GM18951 (cell line): Measurements from ENCODE around the gene TBCE.
"Not testable (repeated sequence)": the region's sequence is repeated elsewhere in the genome, so short reads cannot be mapped to it uniquely, and the experiment has no call there.

Experiments
- POLR2A ChIP-seq: IDR thresholded peaks from 4 replicates; pipeline ENCODE4 v1.6.1; 2011; ENCODE audit warnings: mild to moderate bottlenecking; ENCODE audit not compliant: insufficient read length, insufficient read depth; ENCODE audit errors: extremely low read depth
- in situ Hi-C: fragments of 300-500 bp; cut with MboI; formaldehyde crosslinking; loops from one replicate; pipeline ENCODE4 v1.12.0; 2022; ENCODE audit warnings: low sequenced_read_pairs, mixed read lengths, inconsistent platforms; ENCODE audit not compliant: unreplicated experiment

TBCE gene

DNA sequence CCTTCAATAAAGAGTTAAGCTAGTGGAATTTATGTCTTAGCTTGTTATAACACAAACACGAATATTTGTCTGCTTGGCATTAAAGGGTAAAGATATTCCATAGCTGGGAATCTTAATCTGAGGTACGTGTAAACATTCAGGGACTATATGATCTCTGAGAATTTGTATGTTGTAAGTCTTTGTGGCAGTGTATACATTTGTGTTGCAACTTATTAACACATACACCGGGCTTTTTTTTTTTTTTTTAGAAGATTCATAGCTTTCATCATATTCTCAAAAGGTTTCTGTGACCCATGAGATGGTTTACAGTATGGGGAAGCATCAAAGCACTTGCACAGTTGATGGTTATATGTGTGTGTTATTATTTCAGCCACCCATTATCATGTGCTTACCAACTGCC, 35.8 kb upstream of the TBCE start:
- in situ Hi-C loops, result no loop called here
- no peak for TF ChIP-seq POLR2A

DNA sequence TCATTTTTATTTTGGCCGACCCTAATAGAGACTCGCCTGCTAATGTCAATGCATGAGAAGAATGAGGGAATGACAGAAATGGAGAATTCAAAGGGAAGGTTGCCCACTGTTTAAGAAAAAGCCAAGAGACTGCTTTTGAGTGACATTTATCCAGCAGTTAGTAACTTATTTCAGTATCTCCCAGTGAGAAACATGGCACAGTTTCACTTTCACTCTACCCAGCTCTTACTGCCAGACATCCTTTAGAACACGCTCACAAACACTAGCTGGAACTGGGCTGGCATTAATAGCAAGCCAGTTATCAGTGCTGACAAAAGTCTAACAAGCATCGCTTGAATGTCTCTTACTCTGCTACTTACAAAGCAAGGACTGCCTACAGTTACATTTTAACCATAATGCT, 30.3 kb upstream of the TBCE start:
- TF ChIP-seq POLR2A, result no peak
- in situ Hi-C loops, result no loop called here

DNA sequence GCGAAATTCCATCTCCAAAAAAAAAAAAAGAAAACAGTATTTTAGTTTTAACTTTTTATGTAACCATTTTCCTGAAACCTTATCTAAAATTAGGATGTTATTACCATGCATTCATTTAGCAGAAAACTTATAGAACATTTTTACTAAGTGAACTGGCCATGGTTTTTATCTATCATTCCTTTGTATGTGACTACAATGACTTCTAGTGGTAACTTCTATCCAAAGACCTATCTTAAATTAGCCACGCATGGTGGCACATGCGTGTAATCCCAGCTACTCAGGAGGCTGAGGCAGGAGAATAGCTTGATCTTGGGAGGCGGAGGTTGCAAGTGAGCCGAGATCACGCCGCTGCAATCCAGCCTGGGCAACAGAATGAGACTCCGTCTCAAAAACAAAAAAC, 27.5 kb upstream of the TBCE start:
- no peak for TF ChIP-seq POLR2A
- in situ Hi-C loops, result no loop called here

DNA sequence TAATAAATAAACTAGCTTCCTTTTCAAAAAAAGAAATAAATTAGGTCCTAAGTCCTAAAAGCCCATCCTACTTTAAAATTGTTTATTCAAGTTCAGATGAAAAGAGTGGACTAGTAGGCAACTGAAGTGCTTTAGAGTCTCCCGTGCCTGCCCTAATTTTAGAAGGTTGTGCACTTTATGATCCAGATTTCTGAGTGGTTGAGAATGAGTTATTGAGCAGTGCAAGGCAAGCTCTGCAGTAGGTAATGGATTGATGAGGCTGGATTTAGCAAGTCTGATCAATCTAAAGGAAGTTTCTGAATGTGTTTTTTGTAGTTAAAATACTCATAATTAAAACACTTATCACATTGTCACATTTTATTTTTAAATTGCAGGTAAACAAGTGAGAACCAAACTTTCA, 25.9 kb upstream of the TBCE start:
- in situ Hi-C loops, result no loop called here
- no peak for TF ChIP-seq POLR2A

DNA sequence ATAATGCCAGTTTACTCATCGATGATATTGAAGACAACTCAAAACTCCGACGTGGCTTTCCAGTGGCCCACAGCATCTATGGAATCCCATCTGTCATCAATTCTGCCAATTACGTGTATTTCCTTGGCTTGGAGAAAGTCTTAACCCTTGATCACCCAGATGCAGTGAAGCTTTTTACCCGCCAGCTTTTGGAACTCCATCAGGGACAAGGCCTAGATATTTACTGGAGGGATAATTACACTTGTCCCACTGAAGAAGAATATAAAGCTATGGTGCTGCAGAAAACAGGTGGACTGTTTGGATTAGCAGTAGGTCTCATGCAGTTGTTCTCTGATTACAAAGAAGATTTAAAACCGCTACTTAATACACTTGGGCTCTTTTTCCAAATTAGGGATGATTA, 25.2 kb upstream of the TBCE start:
- in situ Hi-C loops, result no loop called here
- no peak for TF ChIP-seq POLR2A

DNA sequence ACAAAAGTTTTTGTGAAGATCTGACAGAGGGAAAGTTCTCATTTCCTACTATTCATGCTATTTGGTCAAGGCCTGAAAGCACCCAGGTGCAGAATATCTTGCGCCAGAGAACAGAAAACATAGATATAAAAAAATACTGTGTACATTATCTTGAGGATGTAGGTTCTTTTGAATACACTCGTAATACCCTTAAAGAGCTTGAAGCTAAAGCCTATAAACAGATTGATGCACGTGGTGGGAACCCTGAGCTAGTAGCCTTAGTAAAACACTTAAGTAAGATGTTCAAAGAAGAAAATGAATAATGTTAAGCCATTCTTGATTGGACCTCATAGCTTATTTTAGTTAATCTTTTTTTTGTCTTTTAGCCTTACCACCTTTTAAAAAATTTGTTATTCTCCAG, 24.8 kb upstream of the TBCE start:
- in situ Hi-C loops, result no loop called here
- no peak for TF ChIP-seq POLR2A

DNA sequence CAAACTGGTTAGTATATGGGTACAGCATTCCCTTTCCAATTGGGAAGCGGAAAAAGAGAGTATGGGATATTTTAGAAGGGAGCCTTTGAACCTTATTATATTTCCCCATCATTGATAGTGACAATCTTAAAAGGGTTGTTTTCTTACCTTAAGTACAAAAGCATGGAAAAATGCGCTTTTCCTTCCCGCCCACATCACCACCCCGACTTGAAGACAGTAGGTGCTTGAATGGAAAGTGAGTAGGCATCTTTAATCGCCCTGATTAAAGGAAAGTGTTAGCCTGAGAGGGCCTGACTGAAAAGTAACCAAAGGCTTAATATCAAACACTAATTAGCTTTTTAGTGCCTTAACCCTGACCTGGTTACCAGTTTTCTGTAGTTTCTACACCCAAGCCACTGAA, 23.5 kb upstream of the TBCE start:
- in situ Hi-C loops, result no loop called here
- TF ChIP-seq POLR2A, result no peak

DNA sequence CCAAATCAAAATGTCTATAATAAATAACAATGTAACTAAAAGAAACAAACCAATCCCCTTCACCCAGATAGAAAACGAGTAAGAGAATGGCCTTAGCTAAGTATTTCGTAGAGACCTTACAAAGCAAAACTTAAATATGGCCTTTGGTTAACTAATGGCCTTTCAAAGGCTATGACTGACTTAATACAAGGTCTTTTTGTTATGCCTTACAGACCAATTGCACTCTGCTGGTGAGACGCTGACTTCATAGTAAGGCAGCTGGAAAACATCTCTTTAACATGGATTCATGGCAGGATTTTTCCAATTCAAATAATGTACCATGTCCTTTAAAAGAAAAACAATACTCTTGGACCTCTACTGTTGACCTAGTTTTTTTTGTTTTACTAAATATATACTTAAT, 15.8 kb upstream of the TBCE start:
- in situ Hi-C loops, result no loop called here
- TF ChIP-seq POLR2A, result no peak

DNA sequence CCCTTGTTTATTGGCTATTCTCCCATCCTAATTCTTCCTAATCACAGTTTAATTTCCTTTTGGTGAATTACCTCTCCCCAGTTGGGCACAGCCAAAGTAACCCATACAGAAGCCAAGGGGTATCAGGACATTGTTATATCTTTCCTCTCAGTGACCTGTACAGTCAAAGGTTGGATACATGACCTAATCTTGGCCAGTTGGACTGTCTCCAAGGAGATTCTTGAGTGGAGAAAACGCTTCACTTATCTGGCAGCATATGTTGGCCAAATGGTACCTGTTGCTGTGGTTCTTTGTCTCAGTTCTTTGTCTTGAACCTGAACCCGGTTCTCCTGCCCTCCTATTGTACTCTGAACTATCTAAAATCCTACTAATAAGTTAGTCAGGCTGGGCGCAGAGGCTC, 15.3 kb upstream of the TBCE start:
- in situ Hi-C loops, result no loop called here
- TF ChIP-seq POLR2A, result no peak

DNA sequence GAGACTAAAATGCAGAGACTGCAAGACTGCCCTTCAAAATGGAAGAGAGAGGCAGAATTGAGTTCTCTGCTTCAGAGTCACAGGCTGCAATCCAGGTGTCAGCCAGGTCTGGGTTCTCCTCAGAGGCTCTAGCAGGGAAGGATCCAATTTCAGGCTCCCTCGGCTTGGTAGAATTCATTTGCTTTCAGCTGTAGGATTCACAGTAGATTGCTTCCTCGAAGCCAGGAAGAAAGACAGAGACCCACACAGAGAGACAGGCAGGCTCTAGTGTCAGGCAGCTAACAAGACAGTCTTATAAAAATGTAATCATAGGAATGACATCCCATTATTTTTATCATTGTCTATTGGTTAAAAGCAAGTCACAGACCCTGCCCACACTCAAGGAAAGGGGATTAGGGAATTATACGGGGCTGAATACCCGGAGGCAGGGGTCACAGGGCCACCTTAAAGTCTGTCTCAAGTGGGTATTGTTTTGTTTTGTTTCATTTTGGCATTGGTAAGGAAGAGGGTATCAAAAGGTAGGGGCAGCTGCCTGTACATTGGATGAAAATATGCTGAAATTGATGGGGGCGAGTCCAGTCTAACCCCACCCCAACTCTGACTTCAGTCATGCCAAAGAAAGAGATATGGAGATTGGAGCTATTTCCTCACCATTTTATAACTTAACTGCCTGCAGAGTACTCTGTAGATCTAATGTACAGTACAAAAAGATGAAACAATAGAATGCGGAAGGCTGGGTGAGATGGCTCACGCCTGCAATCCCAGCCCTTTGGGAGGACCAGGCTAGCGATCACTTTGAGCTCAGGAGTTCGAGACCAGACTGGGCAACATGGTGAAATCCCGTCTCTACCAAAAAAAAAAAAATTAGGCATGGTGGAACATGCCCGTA, 9.5 kb upstream of the TBCE start:
- TF ChIP-seq POLR2A, result no peak
- in situ Hi-C loops, result no loop called here

DNA sequence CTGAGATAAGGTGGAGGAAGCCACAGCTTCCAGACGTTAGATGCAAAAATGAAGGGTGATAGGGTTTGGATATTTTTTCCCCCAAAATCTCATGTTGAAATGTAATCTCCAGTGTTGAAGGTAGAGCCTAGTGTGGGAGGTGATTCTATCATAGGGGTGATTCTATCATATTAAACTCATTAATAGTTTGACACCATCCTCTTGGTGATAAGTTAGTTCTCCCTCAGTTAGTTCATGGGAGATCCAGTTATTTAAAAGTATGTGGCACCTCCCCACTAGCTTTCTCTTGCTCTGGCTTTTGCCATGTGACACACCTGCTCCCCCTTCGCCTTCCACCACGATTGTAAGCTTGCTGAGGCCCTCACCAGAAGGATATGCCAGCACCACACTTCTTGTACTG, 8.3 kb upstream of the TBCE start:
- in situ Hi-C loops, result no loop called here

DNA sequence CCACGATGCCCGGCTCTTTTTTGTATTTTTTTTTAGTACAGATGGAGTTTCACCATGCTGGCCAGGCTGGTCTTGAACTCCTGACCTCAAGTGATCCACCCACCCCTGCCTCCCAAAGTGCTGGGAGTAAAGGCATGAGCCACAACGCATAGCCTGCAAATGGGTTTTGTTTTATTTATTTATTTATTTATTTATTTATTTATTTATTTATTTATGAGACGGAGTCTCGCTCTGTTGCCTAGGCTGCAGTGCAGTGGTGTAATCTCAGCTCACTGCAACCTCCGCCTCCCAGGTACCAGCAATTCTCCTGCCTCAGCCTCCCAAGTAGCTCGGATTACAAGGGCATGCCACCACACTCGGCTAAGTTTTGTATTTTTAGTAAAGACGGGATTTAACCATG, 3.0 kb upstream of the TBCE start:
- in situ Hi-C loops, result not testable (repeated sequence)

More for the DNA sequence above, 8.3 kb upstream of the TBCE start:
- TF ChIP-seq POLR2A, result no peak

DNA sequence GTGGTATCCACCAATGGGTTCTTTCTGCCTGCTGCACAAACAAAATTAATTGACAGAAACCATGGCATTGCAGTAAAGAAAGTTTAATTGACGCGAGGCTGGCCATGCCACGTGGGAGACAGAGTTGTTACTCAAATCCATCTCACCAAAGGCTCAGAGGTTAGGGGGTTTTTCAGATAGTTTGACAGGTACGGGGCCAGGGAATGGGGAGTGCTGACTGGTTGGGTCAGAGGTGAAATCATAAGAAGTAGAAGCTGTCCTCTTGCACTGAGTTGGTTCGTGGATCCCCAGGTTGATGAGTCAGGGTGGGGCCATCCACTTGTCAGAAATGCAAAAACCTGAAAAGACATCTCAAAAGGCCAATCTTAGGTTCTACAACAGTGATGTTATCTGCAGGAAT, 941 bp upstream of the TBCE start:
- no peak for TF ChIP-seq POLR2A
- in situ Hi-C loops, result no loop called here

DNA sequence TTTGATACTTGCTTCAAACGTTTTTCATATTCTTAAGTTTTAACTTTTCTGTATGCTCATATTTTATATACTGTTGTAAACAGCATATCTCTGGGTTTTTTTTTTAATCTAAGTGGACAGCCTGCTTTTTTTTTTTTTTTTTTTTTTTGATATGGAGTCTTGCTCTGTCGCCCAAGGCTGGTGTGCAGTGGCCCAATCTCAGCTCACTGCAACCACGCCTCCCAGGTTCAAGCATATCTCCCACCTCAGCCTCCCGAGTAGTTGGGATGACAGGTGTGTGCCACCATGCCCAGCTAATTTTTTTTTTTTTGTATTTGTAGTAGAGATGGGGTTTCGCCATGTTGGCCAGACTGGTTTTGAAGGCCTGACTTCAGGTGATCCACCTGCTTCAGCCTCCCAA, 1.2 kb downstream of the TBCE start:
- in situ Hi-C loops, result no loop called here
- no peak for TF ChIP-seq POLR2A

DNA sequence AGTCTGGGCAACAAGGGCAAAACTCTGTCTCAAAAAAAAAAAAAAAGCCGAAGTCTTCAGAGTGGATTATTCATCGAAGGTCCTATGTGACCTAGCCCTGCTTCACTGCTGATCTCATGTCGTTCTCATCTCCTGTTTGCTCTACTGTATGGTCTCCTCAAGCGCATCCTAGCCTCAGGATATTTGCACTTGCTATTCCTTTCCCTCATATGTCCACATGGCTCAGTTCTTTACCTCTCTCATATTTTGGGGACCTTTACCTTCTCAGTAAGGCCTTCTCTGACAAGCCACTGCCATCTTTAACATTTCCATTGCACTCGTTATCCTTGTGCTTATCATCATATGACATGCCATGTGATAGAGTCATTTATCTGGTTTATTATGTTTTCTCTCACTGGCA, 2.6 kb downstream of the TBCE start:
- in situ Hi-C loops, result no loop called here
- no peak for TF ChIP-seq POLR2A
